ENCODE data around the gene GRIK1.

The GRIK1 gene

GRCh38 chr21:29642551-29643245 is 297.1 kb downstream of the GRIK1 start:
- DNase-seq (ENCODE audit: low read depth): no peak

GRCh38 chr21:29641635-29642550 is 297.9 kb downstream of the GRIK1 start:
- DNase-seq (ENCODE audit: low read depth): no peak

- no peak for DNase-seq (ENCODE audit: low read depth)
Measured at GRCh38 chr21:29641001-29641634, 298.7 kb downstream of the GRIK1 start.

- DNase-seq (ENCODE audit: low read depth): no peak
Measured at GRCh38 chr21:29640080-29640508, 299.7 kb downstream of the GRIK1 start.

GRCh38 chr21:29639366-29640079 is 300.3 kb downstream of the GRIK1 start:
- no peak for DNase-seq (ENCODE audit: low read depth)

GRCh38 chr21:29638761-29639327 is 301.0 kb downstream of the GRIK1 start:
- no peak for DNase-seq (ENCODE audit: low read depth)

GRCh38 chr21:29638138-29638537 is 301.7 kb downstream of the GRIK1 start:
- no peak for DNase-seq (ENCODE audit: low read depth)

GRCh38 chr21:29637553-29637952 is 302.2 kb downstream of the GRIK1 start:
- no peak for DNase-seq (ENCODE audit: low read depth)

GRCh38 chr21:29637134-29637533 is 302.7 kb downstream of the GRIK1 start:
- DNase-seq (ENCODE audit: low read depth): no peak

GRCh38 chr21:29634418-29634817 is 305.4 kb downstream of the GRIK1 start:
- no peak for DNase-seq (ENCODE audit: low read depth)

- DNase-seq (ENCODE audit: low read depth): no peak
Measured at GRCh38 chr21:29633756-29634155, 306.0 kb downstream of the GRIK1 start.

- no peak for DNase-seq (ENCODE audit: low read depth)
Measured at GRCh38 chr21:29630441-29630840, 309.4 kb downstream of the GRIK1 start.

- DNase-seq (ENCODE audit: low read depth): no peak
Measured at GRCh38 chr21:29627905-29628304, 311.9 kb downstream of the GRIK1 start.

GRCh38 chr21:29626801-29627470 is 312.9 kb downstream of the GRIK1 start:
- no peak for DNase-seq (ENCODE audit: low read depth)

- no peak for DNase-seq (ENCODE audit: low read depth)
Measured at GRCh38 chr21:29625990-29626389, 313.8 kb downstream of the GRIK1 start.

GRCh38 chr21:29624776-29625175 is 315.0 kb downstream of the GRIK1 start:
- DNase-seq (ENCODE audit: low read depth): no peak

- DNase-seq (ENCODE audit: low read depth): no peak
Measured at GRCh38 chr21:29621525-29621924, 318.3 kb downstream of the GRIK1 start.

GRCh38 chr21:29616209-29616751 is 323.5 kb downstream of the GRIK1 start:
- no peak for DNase-seq (ENCODE audit: low read depth)

- DNase-seq (ENCODE audit: low read depth): no peak
Measured at GRCh38 chr21:29613877-29614276, 325.9 kb downstream of the GRIK1 start.

GRCh38 chr21:29613021-29613420 is 326.8 kb downstream of the GRIK1 start:
- DNase-seq (ENCODE audit: low read depth): no peak
